Central memory CD8-positive, alpha-beta T cell (primary cell): ENCODE data around the gene CDK8.
A peak's percentile ranks its signal among the peaks of the same experiment; 100 is the strongest.

Experiments used
- ATAC-seq: fragments of 150-1000 bp; cut with Tn5 transposase; replicated peaks from 2 replicates; pipeline ENCODE4 v1.10.0; 2022; ENCODE audit warnings: mild to moderate bottlenecking, moderate FRiP score, moderate number of reproducible peaks; ENCODE audit not compliant: poor library complexity, severe bottlenecking; ENCODE audit errors: extremely low read depth
- DNase-seq, 2 donors: peaks; one replicate each; pipeline ENCODE4 v3.0.0; 2021; ENCODE audit warnings: low spot score in 2 of 2
- H3K27ac Mint-ChIP-seq: one replicate; pipeline ENCODE4 v1.8.0; 2022; ENCODE audit warnings: low read depth, mild to moderate bottlenecking, moderate library complexity, mixed read lengths
- H3K27me3 Mint-ChIP-seq: one replicate; pipeline ENCODE4 v1.8.0; 2022; ENCODE audit warnings: mixed read lengths
- H3K36me3 Mint-ChIP-seq: one replicate; pipeline ENCODE4 v1.8.0; 2022; ENCODE audit warnings: mild to moderate bottlenecking, moderate library complexity, mixed read lengths; ENCODE audit not compliant: insufficient read depth
- H3K4me1 Mint-ChIP-seq: one replicate; pipeline ENCODE4 v1.8.0; 2022; ENCODE audit warnings: mixed read lengths
- H3K4me3 Mint-ChIP-seq: one replicate; pipeline ENCODE4 v1.8.0; 2022; ENCODE audit warnings: mild to moderate bottlenecking, moderate library complexity, mixed read lengths
- H3K9me3 Mint-ChIP-seq: one replicate; pipeline ENCODE4 v1.8.0; 2022; ENCODE audit warnings: mixed read lengths

The CDK8 gene

GRCh38 chr13:26327940-26328725 lies 74.2 kb downstream of the CDK8 start:
- Mint-ChIP-seq H3K4me1 (peaks cover 59% of the 10 kb centered on the region), H3K9me3 (no peaks in the 10 kb centered on the region), H3K27ac (no peak overlapping the region), H3K4me3 (no peak overlapping the region), H3K27me3 (no peaks in the 10 kb centered on the region), H3K36me3 (peaks cover 1% of the 10 kb centered on the region)
- DNase-seq (no peak), ATAC-seq (no peak)

- Mint-ChIP-seq H3K4me3 (no peak overlapping the region), H3K27ac (no peak overlapping the region), H3K4me1 (peaks cover 33% of the 10 kb centered on the region), H3K27me3 (no peaks in the 10 kb centered on the region), H3K36me3 (no peaks in the 10 kb centered on the region), H3K9me3 (no peaks in the 10 kb centered on the region)
- no peak for ATAC-seq
- DNase-seq = no peak
Observed at GRCh38 chr13:26335158-26335557, 81.2 kb downstream of the CDK8 start.

GRCh38 chr13:26340807-26341206 lies 86.9 kb downstream of the CDK8 start:
- no peak for DNase-seq
- H3K4me3 Mint-ChIP-seq = no peak overlapping the region
- H3K36me3 Mint-ChIP-seq = no peaks in the 10 kb centered on the region
- ATAC-seq = no peak
- H3K4me1 Mint-ChIP-seq = peaks cover 2% of the 10 kb centered on the region
- no peaks in the 10 kb centered on the region for H3K27me3 Mint-ChIP-seq
- H3K27ac Mint-ChIP-seq = no peak overlapping the region
- no peaks in the 10 kb centered on the region for H3K9me3 Mint-ChIP-seq

GRCh38 chr13:26342898-26343297 lies 89.0 kb downstream of the CDK8 start:
- H3K9me3 Mint-ChIP-seq = no peaks in the 10 kb centered on the region
- no peaks in the 10 kb centered on the region for H3K27me3 Mint-ChIP-seq
- H3K4me1 Mint-ChIP-seq = no peaks in the 10 kb centered on the region
- H3K4me3 Mint-ChIP-seq = no peak overlapping the region
- no peaks in the 10 kb centered on the region for H3K36me3 Mint-ChIP-seq
- H3K27ac Mint-ChIP-seq = no peak overlapping the region
- DNase-seq (no peak), ATAC-seq (no peak)

GRCh38 chr13:26343816-26344215 lies 89.9 kb downstream of the CDK8 start:
- H3K27me3 Mint-ChIP-seq = no peaks in the 10 kb centered on the region
- no peaks in the 10 kb centered on the region for H3K9me3 Mint-ChIP-seq
- ATAC-seq (no peak), DNase-seq (no peak)
- peaks cover 2% of the 10 kb centered on the region for H3K36me3 Mint-ChIP-seq
- H3K4me1 Mint-ChIP-seq = no peaks in the 10 kb centered on the region
- H3K4me3 Mint-ChIP-seq = no peak overlapping the region
- no peak overlapping the region for H3K27ac Mint-ChIP-seq

- Mint-ChIP-seq H3K4me3 (no peak overlapping the region), H3K36me3 (peaks cover 6% of the 10 kb centered on the region), H3K4me1 (no peaks in the 10 kb centered on the region), H3K27me3 (no peaks in the 10 kb centered on the region), H3K9me3 (no peaks in the 10 kb centered on the region), H3K27ac (no peak overlapping the region)
- no peak for DNase-seq
- ATAC-seq = no peak
Observed at GRCh38 chr13:26344980-26345379, 91.1 kb downstream of the CDK8 start.

- Mint-ChIP-seq H3K27me3 (no peaks in the 10 kb centered on the region), H3K36me3 (peaks cover 8% of the 10 kb centered on the region), H3K27ac (no peak overlapping the region), H3K9me3 (no peaks in the 10 kb centered on the region), H3K4me1 (no peaks in the 10 kb centered on the region), H3K4me3 (no peak overlapping the region)
- DNase-seq = no peak
- ATAC-seq = no peak
Observed at GRCh38 chr13:26348966-26349365, 95.0 kb downstream of the CDK8 start.

- H3K9me3 Mint-ChIP-seq = no peaks in the 10 kb centered on the region
- no peak for DNase-seq
- no peak overlapping the region for H3K27ac Mint-ChIP-seq
- H3K36me3 Mint-ChIP-seq = peaks cover 5% of the 10 kb centered on the region
- H3K4me1 Mint-ChIP-seq = peaks cover 5% of the 10 kb centered on the region
- no peak for ATAC-seq
- no peaks in the 10 kb centered on the region for H3K27me3 Mint-ChIP-seq
- no peak overlapping the region for H3K4me3 Mint-ChIP-seq
Observed at GRCh38 chr13:26362261-26362660, 108.3 kb downstream of the CDK8 start.

- H3K27me3 Mint-ChIP-seq = no peaks in the 10 kb centered on the region
- H3K27ac Mint-ChIP-seq = no peak overlapping the region
- no peak for ATAC-seq
- no peaks in the 10 kb centered on the region for H3K9me3 Mint-ChIP-seq
- peaks cover 1% of the 10 kb centered on the region for H3K36me3 Mint-ChIP-seq
- H3K4me1 Mint-ChIP-seq = peaks cover 14% of the 10 kb centered on the region
- H3K4me3 Mint-ChIP-seq = no peak overlapping the region
- DNase-seq = no peak
Observed at GRCh38 chr13:26370553-26370952, 116.6 kb downstream of the CDK8 start.

GRCh38 chr13:26372747-26373146 lies 118.8 kb downstream of the CDK8 start:
- Mint-ChIP-seq H3K36me3 (no peaks in the 10 kb centered on the region), H3K27ac (peak overlapping the region; percentile 50), H3K27me3 (no peaks in the 10 kb centered on the region), H3K9me3 (no peaks in the 10 kb centered on the region), H3K4me1 (peaks cover 14% of the 10 kb centered on the region), H3K4me3 (no peak overlapping the region)
- DNase-seq = no peak
- ATAC-seq = peak; percentile 75

GRCh38 chr13:26376430-26376829 lies 122.5 kb downstream of the CDK8 start:
- Mint-ChIP-seq H3K27me3 (no peaks in the 10 kb centered on the region), H3K9me3 (no peaks in the 10 kb centered on the region), H3K36me3 (no peaks in the 10 kb centered on the region), H3K4me1 (peaks cover 29% of the 10 kb centered on the region), H3K27ac (no peak overlapping the region), H3K4me3 (no peak overlapping the region)
- ATAC-seq (no peak), DNase-seq (no peak)

- Mint-ChIP-seq H3K36me3 (no peaks in the 10 kb centered on the region), H3K4me3 (no peak overlapping the region), H3K27ac (no peak overlapping the region), H3K4me1 (peaks cover 34% of the 10 kb centered on the region), H3K27me3 (no peaks in the 10 kb centered on the region), H3K9me3 (no peaks in the 10 kb centered on the region)
- ATAC-seq (no peak), DNase-seq (no peak)
Observed at GRCh38 chr13:26377038-26377437, 123.1 kb downstream of the CDK8 start.

- ATAC-seq (no peak), DNase-seq (no peak)
- no peak overlapping the region for H3K4me3 Mint-ChIP-seq
- H3K27me3 Mint-ChIP-seq = no peaks in the 10 kb centered on the region
- H3K27ac Mint-ChIP-seq = no peak overlapping the region
- peaks cover 35% of the 10 kb centered on the region for H3K4me1 Mint-ChIP-seq
- no peaks in the 10 kb centered on the region for H3K9me3 Mint-ChIP-seq
- no peaks in the 10 kb centered on the region for H3K36me3 Mint-ChIP-seq
Observed at GRCh38 chr13:26378116-26378515, 124.2 kb downstream of the CDK8 start.
